ENCODE data around the gene PALM3. TPM values are rescaled to one million over a fixed set of nuclear protein-coding genes. Genes with fewer than 3 reads are reported as not detected.
"Not testable (repeated sequence)": the region's sequence is repeated elsewhere in the genome, so short reads cannot be mapped to it uniquely, and the experiment has no call there.

Gene PALM3
- total and polyA plus RNA-seq, 12 donors: 0.14 to 0.94 (median 0.33) TPM; not detected in 6

DNA sequence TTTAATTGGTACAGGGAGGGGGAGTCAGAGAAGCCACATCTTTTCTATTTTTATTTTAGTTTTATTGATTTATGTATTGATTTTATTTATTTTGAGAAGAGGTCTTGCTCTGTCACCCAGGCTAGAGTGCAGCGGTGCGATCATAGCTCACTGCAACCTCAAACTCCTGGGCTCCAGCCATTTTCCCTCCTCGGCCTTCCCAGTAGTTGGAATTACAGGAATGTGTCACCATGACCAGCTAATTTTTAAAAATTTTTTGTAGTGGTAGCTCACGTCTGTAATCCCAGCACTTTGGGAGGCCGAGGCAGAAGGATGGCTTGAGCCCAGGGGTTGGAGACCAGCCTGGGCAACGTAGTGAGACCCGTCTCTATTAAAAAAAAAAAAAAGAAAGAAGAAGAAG is 26.2 kb downstream of the PALM3 start:
- TF ChIP-seq, protein P1, sequence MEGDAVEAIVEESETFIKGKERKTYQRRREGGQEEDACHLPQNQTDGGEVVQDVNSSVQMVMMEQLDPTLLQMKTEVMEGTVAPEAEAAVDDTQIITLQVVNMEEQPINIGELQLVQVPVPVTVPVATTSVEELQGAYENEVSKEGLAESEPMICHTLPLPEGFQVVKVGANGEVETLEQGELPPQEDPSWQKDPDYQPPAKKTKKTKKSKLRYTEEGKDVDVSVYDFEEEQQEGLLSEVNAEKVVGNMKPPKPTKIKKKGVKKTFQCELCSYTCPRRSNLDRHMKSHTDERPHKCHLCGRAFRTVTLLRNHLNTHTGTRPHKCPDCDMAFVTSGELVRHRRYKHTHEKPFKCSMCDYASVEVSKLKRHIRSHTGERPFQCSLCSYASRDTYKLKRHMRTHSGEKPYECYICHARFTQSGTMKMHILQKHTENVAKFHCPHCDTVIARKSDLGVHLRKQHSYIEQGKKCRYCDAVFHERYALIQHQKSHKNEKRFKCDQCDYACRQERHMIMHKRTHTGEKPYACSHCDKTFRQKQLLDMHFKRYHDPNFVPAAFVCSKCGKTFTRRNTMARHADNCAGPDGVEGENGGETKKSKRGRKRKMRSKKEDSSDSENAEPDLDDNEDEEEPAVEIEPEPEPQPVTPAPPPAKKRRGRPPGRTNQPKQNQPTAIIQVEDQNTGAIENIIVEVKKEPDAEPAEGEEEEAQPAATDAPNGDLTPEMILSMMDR (IDR thresholded peaks at IDR 0.05): no peak
- ATAC-seq (no peak), DNase-seq (no peak)
- WGBS, 2 donors: 79 to 85% methylated on average over 7 of the region's 7 CpGs
- H3K4me1 ChIP-seq: peaks cover 0 to 33% (median 18%) of the 10 kb centered on the region in 9 donors
- H3K36me3 ChIP-seq: peaks cover 0 to 41% (median 0%) of the 10 kb centered on the region in 9 donors
- H3K27ac ChIP-seq: peak overlapping the region; percentile 3 to 60 (median 41)
- peaks cover 0 to 5% (median 0%) of the 10 kb centered on the region in 7 donors for H3K27me3 ChIP-seq
- H3K4me3 ChIP-seq: no peak overlapping the region
- no peaks in the 10 kb centered on the region for H3K9me3 ChIP-seq
- intact Hi-C loops (cut with DNase I): loop anchor here in 2 of 10 donors (10.0 kb wide), 2 partner anchors 81 to 151 kb away; partner anchors contain the start of gene DCAF15 (in 1 of the 2)

DNA sequence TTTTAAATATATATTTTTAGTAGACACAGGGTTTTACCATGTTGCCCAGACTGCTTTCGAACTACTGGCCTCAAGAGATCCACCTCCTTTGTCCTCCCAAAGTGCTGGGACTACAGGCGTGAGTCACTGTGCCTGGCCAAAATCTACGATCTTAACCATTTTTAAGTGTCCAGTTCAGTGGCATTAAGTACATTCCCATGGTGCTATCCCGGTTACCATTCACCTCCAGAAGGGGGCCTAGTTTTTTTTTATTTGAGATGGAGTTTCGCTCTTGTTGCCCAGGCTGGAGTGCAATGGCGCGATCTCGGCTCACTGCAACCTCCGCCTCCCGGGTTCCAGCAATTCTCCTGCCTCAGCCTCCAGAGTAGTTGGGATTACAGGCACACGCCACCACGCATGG is 26.7 kb downstream of the PALM3 start:
- ATAC-seq, DNase-seq: not testable (repeated sequence)
- 92% methylated on average over 12 of the region's 12 CpGs for WGBS, 2 donors

DNA sequence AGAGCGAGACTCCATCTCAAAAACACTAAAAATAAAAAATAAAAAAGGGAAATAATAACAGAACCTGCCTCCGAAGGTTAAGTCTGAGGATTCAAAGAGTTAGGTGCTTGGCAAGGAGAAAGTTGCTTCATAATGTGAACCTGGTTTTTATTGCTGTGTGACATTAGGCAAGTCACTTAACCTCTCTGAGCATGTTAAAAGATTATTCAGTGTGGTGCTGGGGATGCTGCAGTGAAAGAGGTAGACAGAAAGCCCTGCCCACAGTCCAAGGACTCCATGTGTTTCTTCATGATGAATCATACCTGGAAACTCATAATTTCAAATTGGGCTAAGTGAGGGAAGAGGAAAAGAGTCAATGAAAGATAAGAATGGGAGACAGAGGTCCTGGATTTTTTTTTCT is 27.9 kb downstream of the PALM3 start:
- no peak overlapping the region for H3K27ac ChIP-seq
- WGBS, 2 donors: 96 to 99% methylated on average over 2 of the region's 2 CpGs
- TF ChIP-seq, protein P1 (IDR thresholded peaks at IDR 0.05): no peak

More for the DNA sequence above, 26.7 kb downstream of the PALM3 start:
- H3K9me3 ChIP-seq, H3K4me3 ChIP-seq, H3K27me3 ChIP-seq: not testable (repeated sequence)
- H3K36me3 ChIP-seq: peaks cover 0 to 36% (median 0%) of the 10 kb centered on the region in 9 donors
- H3K27ac ChIP-seq: peak overlapping the region in 6 of 10 donors; percentile 16 to 60 (median 42)
- intact Hi-C loops (cut with DNase I): loop anchor here in 2 of 10 donors (10.0 kb wide), 2 partner anchors 80 to 150 kb away; partner anchors contain the start of gene DCAF15 (in 1 of the 2)
- H3K4me1 ChIP-seq: peaks cover 0 to 33% (median 18%) of the 10 kb centered on the region in 9 donors

DNA sequence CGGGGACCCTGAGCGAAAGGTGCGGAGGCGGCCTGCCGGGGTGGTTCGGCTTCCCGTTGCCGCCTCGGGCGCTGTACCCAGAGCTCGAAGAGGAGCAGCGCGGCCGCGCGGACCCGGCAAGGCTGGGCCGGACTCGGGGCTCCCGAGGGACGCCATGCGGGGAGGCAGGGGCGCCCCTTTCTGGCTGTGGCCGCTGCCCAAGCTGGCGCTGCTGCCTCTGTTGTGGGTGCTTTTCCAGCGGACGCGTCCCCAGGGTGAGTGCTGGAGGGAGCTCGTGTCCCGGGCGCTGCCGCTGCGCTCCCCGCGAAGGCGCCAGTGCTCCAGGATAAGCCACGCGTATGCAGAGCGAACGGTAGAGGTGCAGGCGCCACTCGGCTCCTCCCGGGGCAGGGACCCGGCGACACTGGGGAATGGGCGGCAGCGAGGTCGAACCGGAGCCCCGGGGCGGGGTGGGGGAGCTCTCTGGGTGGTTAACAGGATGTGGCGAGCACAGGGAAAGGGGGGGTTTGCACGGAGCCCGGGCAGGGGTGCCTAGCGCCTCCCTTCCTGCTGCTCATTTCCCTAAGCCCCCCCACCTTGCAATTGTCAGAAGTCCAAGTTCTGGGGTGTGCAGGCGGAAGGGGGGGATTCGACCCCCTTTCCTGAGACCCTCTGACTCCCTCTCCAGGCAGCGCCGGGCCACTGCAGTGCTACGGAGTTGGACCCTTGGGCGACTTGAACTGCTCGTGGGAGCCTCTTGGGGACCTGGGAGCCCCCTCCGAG is 30.0 kb downstream of the PALM3 start, which contains the start of gene IL27RA:
TSS of gene IL27RA (plus strand) at position 44 of the 762 bp plus-strand sequence. CDS start at position 155, 111 bp downstream.
- no peaks in the 10 kb centered on the region for H3K9me3 ChIP-seq
- peak within 1 kb of the TSS; percentile 61 to 80 (median 74) for H3K4me3 ChIP-seq
- H3K4me1 ChIP-seq: peaks cover 0 to 33% (median 18%) of the 10 kb centered on the region in 9 donors
- H3K27ac ChIP-seq: peak within 1 kb of the TSS; percentile 79 to 96 (median 92)
- DNase-seq (peak; percentile 72 to 75), ATAC-seq (peak; percentile 80 to 90 (median 86))
- H3K27me3 ChIP-seq: peaks cover 0 to 5% (median 0%) of the 10 kb centered on the region in 7 donors
- intact Hi-C loops (cut with DNase I): loop anchor here in 3 of 10 donors (5.0 to 10.0 kb wide), 3 partner anchors 77 to 150 kb away; partner anchors contain the start of gene DCAF15 (in 1 of the 3)
- H3K36me3 ChIP-seq: peaks cover 0 to 7% (median 0%) of the 10 kb centered on the region in 9 donors
- TF ChIP-seq, protein P1 (IDR thresholded peaks at IDR 0.05): peak; percentile 55 to 78 (median 64)
- 0 to 1% methylated on average over 55 to 63 of the region's 63 CpGs for WGBS, 2 donors

More for the DNA sequence above, 27.9 kb downstream of the PALM3 start:
- DNase-seq: no peak
- H3K36me3 ChIP-seq: peaks cover 0 to 24% (median 0%) of the 10 kb centered on the region in 9 donors
- no peak overlapping the region for H3K4me3 ChIP-seq
- no peaks in the 10 kb centered on the region for H3K9me3 ChIP-seq
- H3K27me3 ChIP-seq: peaks cover 0 to 5% (median 0%) of the 10 kb centered on the region in 7 donors
- no peak for ATAC-seq
- intact Hi-C loops (cut with DNase I): loop anchor here in 3 of 10 donors (5.0 to 10.0 kb wide), 3 partner anchors 79 to 152 kb away; partner anchors contain the start of gene DCAF15 (in 1 of the 3)
- H3K4me1 ChIP-seq: peaks cover 0 to 33% (median 18%) of the 10 kb centered on the region in 9 donors

Measured in heart right ventricle (tissue), 16 donors.